Prostate gland (tissue), 2 donors: Measurements from ENCODE around the gene ATP11B.
A peak's percentile ranks its signal among the peaks of the same experiment; 100 is the strongest.

Source experiments
- POLR2A ChIP-seq: fragments of 450-650 bp; IDR thresholded peaks from one replicate; pipeline ENCODE4 v1.6.1; 2016; ENCODE audit warnings: antibody characterized with exemption, mild to moderate bottlenecking
- POLR2AphosphoS5 ChIP-seq: sonication (generic); formaldehyde crosslinking; IDR thresholded peaks from one replicate; pipeline ENCODE4 v1.6.1; 2017; ENCODE audit warnings: antibody characterized with exemption
- TF ChIP-seq, protein P1 (sequence below), 4 experiments: fragments of 200-600 bp in 2 of 4; fragments of 450-650 bp in 2 of 4; sonication (generic) in 2 of 4; IDR thresholded peaks; 1 replicate in 3 of 4; 2 replicates in 1 of 4; pipeline ENCODE4 v1.5.1; 2016 to 2019; ENCODE audit warnings: antibody characterized with exemption in 4 of 4, mild to moderate bottlenecking in 2 of 4, moderate library complexity in 2 of 4

DNA sequence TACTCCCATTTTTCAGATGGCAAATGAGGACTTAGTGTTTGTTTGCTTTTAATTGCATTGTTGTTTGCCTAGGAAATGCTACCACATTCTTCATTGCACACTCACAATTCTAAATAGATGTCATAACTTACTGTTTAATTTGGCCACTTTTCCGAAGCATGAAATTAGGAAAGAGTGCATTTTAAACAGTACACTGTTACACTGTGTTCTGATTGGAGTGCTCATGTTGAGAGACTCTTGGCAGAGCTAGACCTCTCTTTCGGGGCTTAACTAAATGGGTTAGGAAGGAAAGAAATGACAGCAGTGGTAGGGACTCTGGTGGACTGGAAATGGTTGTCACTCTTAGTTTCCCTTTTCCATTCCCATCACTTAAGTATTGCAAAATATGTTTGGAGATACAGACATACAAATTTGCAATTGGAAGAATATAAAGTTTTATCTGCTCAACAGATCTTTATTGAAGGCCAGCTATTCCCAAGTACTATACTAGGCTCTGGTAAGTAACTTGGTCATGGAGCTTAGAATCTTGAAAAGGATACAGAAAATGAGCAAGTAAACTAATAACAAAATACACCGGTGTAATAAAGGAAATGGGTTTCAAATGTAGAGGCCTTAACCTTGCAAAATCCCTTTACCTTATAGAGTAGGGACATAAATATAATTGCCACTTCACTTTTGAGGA is 96.8 kb downstream of the ATP11B start:
- TF ChIP-seq, protein P1, sequence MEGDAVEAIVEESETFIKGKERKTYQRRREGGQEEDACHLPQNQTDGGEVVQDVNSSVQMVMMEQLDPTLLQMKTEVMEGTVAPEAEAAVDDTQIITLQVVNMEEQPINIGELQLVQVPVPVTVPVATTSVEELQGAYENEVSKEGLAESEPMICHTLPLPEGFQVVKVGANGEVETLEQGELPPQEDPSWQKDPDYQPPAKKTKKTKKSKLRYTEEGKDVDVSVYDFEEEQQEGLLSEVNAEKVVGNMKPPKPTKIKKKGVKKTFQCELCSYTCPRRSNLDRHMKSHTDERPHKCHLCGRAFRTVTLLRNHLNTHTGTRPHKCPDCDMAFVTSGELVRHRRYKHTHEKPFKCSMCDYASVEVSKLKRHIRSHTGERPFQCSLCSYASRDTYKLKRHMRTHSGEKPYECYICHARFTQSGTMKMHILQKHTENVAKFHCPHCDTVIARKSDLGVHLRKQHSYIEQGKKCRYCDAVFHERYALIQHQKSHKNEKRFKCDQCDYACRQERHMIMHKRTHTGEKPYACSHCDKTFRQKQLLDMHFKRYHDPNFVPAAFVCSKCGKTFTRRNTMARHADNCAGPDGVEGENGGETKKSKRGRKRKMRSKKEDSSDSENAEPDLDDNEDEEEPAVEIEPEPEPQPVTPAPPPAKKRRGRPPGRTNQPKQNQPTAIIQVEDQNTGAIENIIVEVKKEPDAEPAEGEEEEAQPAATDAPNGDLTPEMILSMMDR (IDR thresholded peaks at IDR 0.05) = no peak
- TF ChIP-seq POLR2A (no peak), POLR2AphosphoS5 (peak; percentile 63)
